Right renal cortex interstitium (tissue), 3 donors: Measurements from ENCODE around the gene MPPED2. TPM values are rescaled to one million over a fixed set of nuclear protein-coding genes. Genes with fewer than 3 reads are reported as not detected.

Source experiments
- DNase-seq, 3 donors: peaks; one replicate each; pipeline ENCODE4 v3.0.0-alpha.2; 2013; ENCODE audit warnings: low read depth in 3 of 3, low spot score in 2 of 3
- polyA plus RNA-seq, 3 donors: library from polyadenylated mRNA; unstranded; fragments of 120-200 nt; gene quantifications; one replicate each; pipeline ENCODE4 v1.2.1, GENCODE V29; 2013; ENCODE audit not compliant: insufficient read length in 3 of 3

MPPED2 gene
- polyA plus RNA-seq, 3 donors: 18.2 to 22.9 (median 21.8) TPM

DNA sequence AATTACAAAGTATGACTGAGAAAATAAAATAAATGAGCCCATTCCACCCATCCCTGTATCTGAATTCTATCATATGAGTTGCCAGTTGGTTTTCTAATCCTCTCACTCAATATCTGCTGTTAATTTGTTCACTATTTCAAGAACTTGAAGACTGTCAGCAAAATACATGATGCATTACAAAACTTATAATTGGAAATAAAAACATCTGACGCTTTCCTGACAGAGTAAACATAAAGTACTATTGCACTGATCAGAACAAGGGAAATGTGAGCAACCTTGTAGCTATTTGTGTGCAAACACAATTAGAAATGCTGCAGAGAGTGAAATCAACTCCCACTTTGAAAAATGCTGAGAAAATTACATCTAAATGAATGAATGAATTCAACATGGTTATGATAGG, 97.1 kb downstream of the MPPED2 start:
- DNase-seq: no peak

DNA sequence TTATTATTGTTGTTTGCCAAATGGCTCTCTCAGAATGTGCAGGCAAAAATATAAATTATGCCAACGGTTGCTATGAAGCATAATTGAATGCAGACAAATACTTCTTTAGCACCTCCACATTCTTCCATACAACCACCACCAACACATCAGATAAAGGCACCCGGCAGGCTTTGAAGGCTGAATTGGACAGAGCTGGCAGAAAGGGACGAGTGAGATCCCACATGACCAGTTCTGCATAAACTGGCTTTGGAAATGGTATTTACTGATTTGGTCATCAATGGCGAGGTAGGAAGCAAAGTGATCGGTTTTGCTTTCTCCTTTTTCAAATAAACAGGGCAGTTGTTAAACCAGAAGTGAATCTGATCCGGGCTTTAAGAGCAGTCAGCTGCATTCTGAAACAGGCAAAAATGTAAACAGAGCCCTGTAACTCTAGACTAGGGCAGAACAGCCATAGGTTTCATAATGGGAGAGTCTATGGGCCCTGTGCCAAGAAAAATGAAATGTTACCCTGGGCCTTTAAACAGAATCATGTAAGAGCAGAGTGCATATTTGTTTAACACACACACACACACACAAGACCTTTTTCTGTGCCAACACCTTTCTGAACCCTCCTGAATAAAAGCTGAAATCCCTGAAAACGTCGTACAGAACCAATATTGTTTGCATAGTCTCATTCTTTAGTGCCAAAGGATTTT, 97.7 kb downstream of the MPPED2 start:
- peak; percentile 39 to 53 (median 41) for DNase-seq

DNA sequence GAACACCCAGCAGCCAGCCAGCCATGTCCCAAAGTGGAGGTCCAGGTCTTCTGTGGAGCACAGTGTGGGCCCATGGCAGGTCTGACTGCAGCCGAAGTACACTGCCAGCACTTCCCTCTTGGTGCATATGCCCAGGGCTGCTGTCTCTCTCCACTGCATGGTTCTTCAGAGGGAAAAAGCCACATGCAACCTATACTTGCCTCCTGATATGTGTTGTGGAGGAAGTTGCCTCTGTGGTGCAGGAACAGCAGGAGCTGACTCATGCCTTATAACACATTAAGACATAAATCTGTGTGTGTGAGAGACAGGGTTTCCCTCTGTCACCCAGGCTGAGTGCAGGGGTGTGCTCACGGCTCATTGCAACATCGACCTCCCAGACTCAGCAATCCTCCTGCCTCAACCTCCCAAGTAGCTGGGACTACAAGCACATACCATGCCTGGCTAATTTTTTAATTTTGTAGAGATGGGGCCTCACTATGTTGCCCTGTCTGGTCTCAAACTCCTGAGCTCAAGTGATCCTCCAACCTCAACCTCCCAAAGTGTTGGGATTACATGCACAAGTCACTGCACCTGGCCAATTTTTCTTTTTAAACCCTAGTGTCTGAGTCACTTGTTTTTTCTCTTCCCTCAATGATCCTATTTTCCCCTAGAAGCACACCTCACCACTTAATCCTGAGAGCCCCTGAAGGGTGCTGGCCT, 98.8 kb downstream of the MPPED2 start:
- DNase-seq: no peak

DNA sequence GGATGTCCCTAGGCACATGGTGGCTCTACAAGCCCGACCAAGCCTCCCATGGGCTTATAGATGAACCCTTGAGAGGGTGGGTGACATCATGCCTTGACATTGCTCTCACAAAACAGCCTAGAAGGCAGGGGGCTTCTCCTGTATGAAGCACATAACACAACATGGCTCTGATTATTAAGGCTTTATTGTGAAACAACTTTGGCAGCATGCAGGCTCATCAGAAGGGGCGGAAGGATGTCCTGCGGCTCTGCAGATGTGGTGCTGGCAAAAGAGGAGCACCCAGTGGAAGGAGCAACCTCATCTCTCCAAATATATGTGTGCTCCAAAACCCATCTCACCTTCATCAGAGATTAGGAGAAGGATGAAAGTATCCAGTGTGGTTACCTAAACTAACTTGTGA, 100.4 kb downstream of the MPPED2 start:
- DNase-seq: no peak

DNA sequence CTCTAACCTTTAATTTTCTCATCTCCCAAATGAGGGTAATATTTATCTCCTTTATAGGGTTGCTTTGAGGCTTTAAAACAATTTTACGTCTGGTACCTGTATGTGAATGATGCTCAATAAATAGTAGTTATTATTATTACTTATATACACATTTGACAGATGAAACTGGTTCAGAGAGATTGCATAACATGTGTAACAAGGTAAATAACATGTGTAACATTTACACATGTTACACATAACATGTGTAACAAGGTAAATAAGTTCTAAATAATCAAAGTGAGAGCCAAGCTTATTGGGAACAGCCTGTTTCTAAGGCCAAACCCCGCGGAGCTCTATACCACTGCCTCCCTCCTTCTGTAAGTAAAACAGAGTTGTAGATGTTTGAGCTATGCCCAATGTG, 100.9 kb downstream of the MPPED2 start:
- no peak for DNase-seq

DNA sequence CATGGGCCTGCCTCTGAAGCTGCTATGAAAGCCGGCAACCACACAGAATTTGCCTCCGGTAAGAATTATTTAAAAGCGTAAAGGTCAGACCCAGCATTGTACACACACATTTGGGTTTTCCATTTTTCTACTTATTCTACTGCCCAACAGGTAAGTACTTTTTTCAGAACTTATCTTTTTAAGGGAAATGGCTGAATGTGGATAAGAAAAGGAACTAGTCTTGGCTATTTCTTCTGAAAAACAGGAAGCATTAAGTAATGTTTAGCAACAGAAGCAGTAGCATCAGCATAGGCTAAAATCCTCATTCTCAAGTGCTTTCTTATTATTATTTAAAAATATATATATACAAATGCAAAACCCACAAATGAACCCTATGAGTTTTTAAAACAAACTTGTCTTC, 103.1 kb downstream of the MPPED2 start:
- no peak for DNase-seq

DNA sequence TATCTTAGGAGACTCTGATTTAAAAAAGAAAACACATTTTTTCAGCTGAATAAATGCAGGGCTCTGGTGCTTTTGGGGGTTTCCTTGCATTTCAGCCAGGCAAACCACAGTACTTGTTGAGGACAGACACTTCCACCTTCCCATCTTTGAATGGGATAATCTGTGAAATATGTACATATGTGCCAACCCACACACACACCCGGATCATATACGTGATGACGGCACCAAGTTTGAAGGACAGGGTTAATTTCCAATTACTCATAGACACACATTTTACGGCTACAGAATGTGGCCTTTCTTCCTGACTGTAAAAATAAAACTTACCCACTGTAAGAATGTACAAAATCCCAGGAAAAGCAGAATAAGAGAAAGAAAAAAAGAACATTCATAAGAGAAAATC, 104.4 kb downstream of the MPPED2 start:
- no peak for DNase-seq

DNA sequence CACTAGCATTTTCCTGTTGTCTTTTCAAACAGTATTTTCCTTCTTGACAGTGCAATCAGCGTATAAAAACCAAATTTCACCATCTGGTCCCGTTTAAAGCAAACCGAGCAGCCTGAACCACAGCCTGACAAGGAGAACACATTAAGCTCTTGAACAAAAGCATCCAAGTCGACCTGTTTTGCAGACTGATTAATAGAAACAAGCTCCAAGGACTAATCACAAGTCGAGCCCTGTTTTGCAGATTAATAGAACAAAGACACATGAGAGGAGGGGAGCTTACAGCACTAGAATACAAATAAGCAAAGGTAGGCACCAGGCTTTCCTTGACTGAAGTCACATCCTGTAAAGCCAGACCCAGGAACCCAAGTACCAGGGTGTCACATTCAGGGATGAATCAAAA, 104.8 kb downstream of the MPPED2 start:
- DNase-seq: no peak

DNA sequence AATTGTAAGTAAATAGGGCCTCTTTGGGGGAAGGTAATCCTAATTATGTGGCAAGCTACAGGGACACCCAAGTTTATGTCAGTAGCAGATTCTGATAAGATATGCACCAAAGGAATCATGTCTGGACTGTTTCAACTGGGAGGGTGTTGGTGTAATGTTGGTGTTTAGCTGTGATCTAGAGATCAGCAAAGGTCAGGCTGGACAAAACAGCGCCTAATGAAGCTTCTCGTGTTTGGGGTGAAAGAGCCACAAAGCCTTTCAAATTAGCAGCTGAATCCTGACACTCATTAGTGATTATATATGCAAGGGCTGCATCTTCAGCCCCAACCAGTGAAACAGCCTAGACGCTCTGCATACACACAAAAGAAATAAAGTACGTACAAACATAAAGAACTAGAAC, 106.3 kb downstream of the MPPED2 start:
- DNase-seq: no peak

DNA sequence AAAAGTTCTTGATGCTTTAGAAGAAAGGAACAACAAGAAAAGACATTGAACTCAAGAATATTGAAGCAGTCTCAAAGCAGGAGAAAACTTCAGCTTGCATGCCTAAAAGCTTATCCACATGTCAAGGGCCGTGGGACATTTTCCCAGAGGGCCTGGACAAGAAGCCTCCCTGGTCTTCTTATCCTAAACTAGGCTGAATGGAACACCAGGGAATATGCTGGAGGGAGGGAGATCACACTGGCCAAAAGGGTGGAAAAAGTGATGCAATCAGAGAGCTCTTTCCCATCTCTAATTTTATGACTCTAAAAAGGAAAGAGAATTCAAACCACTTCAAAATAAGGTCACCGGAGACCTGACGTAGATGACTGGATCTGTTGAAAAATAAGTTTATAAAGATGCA, 107.2 kb downstream of the MPPED2 start:
- DNase-seq: no peak

DNA sequence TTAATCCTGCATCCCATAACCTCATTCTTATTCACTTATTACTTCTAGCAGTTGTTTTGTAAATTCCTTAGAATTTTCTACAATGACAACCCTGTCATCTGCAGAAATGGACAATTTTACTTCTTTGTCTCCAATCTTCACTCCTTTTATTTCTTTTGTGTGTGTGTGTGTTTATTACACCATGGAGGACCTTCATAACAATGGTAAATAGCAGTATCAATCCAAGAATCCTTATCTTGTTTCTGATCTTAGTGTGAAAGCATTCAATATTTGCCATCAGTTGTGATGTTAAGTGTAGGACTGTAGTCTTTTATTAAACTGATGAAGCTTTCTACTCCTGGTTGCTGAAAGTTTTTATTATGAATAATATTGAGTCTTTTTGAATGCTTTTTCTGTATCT, 109.1 kb downstream of the MPPED2 start:
- DNase-seq: no peak

DNA sequence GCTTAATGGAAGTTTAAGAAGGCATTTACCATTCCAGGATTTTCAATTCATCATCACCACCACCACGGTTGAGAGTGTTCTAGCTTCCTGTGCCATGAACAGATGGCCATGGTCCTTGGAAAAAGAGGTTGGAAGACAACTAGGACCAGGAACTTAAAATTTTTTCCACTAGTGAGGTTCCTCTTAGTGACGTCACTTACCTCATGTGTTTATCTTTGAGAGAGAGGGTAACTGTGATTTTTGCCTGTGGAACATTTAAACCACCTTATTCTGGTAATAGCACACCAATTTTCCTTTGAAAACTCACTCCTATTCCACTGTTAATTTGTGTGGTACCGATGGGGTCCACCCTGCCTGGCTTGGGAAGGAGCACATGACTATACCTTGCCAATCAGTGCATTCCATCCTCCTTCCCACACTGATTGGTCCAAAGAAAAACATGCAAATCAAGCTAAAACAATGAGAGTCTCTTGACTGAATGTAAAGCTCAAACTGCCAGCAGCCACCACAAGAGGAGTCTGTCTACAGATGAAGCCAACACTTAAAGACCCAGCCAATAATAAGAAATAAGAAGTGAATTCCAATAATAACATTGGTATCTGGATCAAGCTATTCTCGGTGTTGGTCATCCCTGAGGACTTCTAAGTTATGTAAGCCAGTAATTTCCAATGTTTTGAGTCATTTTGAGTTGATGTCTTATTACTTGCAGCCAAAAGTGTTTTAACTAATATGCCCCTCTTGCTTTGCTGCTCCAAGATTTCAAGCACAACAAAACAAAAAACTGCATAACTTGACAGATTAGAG, 111.8 kb downstream of the MPPED2 start:
- DNase-seq: no peak

DNA sequence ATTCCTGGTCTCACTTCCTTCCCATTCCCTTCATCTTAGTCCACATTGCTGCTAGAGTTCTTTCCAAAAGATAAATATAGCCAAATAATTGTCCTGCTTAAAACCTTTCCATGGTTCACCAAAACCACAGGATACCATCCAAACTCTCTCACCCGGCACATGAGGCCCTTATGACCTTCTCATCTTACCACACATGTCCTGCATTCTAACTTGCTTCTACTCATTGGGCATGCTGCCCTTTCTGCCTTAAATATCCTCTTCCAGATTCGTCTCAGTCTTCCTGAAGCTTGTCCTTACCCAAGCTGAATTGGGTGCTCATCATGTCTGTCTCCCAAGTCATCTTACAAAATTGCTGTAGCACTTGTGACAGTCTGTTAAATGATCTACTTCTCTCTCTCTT, 114.9 kb downstream of the MPPED2 start:
- no peak for DNase-seq

DNA sequence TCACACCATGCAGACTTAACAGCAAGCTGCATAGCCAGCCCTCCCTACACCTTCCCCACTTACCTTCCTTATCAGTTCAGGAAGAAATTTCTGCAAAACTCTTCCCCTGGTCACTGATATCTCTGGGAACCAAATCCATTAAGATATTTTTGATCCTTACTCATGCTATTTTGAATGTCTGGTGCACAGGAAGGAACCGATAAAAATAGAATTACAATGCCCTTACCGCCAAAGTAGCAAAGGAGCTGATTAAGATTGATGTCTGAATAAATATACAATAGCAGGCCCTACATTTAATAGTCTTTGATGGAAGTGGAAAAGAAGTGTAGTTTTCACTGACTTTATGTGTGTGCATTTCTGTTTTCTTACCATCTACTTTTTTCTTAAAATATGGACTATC, 117.3 kb downstream of the MPPED2 start:
- DNase-seq: no peak

DNA sequence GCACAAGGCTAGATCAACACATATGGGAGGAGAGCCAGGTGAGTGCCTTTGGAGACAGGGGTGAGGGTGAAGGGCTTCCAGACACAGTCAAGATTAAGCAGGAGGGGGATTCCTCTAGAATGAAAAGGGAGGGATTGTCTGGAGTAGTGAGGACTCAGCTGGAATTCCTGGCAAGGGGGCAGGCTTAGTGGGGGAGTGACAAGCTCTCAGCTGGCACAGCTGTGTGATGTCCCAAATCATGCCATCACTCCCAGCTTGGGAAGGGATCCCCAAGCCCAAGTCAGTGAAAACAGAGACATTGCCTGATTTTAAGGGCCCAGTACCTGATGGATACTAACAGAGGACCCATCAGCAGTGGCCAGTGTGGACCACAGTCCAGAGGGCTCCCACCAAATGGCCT, 119.0 kb downstream of the MPPED2 start:
- no peak for DNase-seq

DNA sequence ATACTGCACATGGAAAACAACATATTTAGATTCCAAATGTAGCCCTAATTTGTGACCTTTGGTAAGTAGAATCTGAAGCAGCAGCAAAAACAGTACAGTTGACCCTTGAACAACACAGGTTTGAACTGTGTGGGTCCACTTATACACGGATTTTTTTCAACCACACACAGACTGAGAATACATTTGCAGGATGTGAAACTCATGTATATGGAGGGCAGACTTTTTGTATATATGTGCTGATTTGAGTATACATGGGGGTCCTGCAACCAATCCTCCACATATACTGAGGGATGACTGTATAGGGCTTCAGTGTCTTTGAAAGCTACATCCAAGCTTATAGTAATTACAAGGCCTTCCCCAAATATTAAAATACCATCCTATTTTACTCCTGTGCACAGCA, 120.5 kb downstream of the MPPED2 start:
- no peak for DNase-seq

DNA sequence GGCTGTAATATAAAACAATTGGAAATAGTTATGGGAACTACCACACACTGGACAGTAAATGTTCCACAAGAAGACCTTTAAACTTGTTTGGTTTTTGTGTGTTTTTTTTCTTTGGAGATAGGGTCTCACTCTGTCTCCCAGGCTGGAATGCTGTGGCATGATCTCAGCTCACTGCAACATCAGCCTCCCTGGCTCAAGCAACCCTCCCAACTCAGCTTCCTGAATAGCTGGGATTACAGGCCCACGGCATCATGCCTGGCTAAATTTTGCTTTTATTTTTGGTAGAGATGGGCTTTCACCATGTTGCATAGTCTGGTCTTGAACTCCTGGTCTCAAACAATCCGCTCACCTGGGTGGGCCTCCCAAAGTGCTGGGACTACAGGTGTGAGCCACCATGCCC, 121.0 kb downstream of the MPPED2 start:
- no peak for DNase-seq

DNA sequence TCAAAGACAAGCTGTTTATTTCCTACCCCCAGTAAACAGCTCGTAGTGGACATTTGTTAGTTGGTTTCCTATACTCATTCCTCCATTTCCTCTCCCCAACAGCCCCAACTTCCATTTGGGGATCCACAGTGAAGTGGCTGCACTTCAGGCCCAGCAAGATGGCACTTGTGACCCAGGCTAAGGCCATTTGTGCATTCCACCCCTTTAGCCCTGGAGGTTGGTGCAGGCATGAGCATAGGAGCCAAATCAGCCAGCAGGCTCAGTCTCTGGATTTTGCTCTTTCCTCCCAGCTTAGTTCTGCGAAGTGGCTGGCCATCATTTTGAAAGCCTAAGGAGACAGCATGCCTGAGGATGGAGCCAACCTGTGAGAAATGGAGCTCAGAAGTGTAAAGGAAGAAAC, 122.9 kb downstream of the MPPED2 start:
- DNase-seq: no peak

DNA sequence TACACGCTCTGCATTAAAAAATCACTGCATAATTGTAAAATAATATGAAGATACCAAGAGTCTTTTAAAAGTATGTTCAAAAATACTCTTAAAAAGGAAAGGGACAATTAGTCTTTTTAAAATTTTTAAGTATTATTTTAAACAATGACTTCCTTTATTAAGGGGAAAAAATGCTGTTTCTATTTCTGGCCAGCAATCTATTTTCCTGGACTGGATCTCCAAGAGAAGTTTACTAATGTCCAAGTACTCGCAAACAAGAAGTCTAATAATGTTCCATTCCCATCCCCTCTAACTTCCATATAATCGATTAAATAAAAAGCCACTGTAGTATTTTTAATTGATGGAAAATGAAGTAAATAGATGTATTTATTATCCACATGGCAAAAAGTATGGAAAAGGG, 123.7 kb downstream of the MPPED2 start:
- no peak for DNase-seq

DNA sequence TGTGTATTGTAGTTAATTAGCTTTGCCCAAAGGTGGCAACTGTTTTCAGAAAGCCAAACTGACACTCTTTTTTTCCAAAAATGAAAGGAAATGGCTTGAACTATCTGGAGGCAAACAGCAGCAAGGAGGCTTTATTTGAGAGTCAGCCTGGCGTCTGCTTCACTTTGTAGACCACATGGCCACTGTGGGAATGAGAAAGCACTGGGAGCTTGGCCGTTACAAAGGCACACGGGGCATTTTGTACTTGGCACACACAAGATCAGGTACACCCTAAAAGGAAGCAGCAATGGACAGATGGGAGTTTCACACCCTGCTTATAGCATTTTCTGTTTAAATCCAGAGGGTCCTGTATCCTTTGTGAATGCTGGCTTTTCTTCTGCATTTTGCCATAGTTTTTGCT, 126.3 kb downstream of the MPPED2 start:
- DNase-seq: no peak

DNA sequence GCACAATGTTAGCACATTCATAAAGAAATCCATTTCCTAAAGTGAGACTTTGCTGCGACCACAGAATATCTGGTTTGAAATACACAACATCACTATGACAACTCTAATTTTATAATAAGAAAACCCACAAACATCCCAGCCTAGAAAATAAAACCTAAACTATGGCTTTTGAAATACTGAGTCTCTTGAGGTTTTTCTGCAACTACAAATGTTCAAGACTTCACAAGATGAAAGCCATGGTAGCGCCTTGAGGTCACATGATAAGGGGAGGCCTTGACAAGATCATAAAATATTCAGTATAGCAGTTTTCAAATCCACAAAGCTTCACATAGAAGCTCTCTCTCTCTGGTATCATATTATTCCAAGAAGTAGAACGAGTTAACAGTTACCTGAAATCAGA, 126.8 kb downstream of the MPPED2 start:
- DNase-seq: no peak

DNA sequence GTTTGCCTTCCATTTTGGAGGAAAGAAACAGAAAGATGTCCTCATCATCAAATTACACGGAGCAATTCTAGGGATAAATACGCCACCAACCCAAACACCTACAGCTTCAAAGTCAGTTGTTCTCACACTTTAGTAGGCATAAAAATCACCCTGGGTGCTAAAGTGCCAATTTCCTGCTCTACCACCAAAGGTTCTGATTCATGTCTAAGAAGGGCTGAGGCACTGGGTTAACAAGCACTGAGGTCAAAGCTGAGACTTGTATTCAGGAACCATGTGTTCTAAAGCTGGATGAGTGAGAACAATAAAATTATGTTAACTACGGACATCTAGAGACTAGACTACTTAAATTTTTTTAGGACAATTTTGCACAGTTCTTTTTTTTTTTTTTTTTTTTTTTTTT, 127.6 kb downstream of the MPPED2 start:
- no peak for DNase-seq
